Esophagus muscularis mucosa (tissue), 4 donors: ENCODE data around the gene SP100. TPM values are rescaled to one million over a fixed set of nuclear protein-coding genes. Genes with fewer than 3 reads are reported as not detected.
"Not testable (repeated sequence)": the region's sequence is repeated elsewhere in the genome, so short reads cannot be mapped to it uniquely, and the experiment has no call there.

ENCODE experiments used
- DNase-seq: peaks from one replicate; pipeline ENCODE4 v3.0.0-alpha.2; 2017; ENCODE audit errors: extremely low spot score
- H3K27ac ChIP-seq, 4 donors: fragments of 200-600 bp; sonication (generic); replicated peaks in 1 of 4; 1 replicate in 3 of 4; 2 replicates in 1 of 4; pipeline ENCODE4 v1.5.1; 2016 to 2019; ENCODE audit warnings: mild to moderate bottlenecking in 1 of 4
- H3K27me3 ChIP-seq, 4 donors: fragments of 200-600 bp; sonication (generic); one replicate each; pipeline versions ENCODE4 v1.5.1 to v1.6.0; 2016 to 2019
- H3K36me3 ChIP-seq, 4 donors: fragments of 200-600 bp; sonication (generic); one replicate each; pipeline ENCODE4 v1.5.1; 2016 to 2019
- H3K4me1 ChIP-seq, 4 donors: fragments of 200-600 bp; sonication (generic); one replicate each; pipeline ENCODE4 v1.5.1; 2016 to 2019
- H3K4me3 ChIP-seq, 4 donors: fragments of 200-600 bp; sonication (generic); 1 replicate in 2 of 4; 2 replicates in 2 of 4; pipeline ENCODE4 v1.5.1; 2016 to 2019; ENCODE audit warnings: mild to moderate bottlenecking in 4 of 4, moderate library complexity in 1 of 4
- H3K9me3 ChIP-seq, 4 donors: fragments of 200-600 bp; sonication (generic); 1 replicate in 3 of 4; 2 replicates in 1 of 4; pipeline ENCODE4 v1.5.1; 2016 to 2019
- CTCF ChIP-seq, 3 experiments: fragments of 200-600 bp in 2 of 3; fragments of 450-650 bp in 1 of 3; sonication (generic) in 2 of 3; IDR thresholded peaks; one replicate each; pipeline ENCODE4 v1.5.1; 2017 to 2019; ENCODE audit warnings: antibody characterized with exemption in 3 of 3, mild to moderate bottlenecking in 2 of 3, moderate library complexity in 1 of 3
- EP300 ChIP-seq: sonication (generic); formaldehyde crosslinking; IDR thresholded peaks from one replicate; pipeline ENCODE4 v1.6.1; 2017; ENCODE audit warnings: antibody characterized with exemption
- POLR2A ChIP-seq: fragments of 450-650 bp; IDR thresholded peaks from one replicate; pipeline ENCODE4 v1.6.1; 2017; ENCODE audit warnings: antibody characterized with exemption, moderate library complexity, mild to moderate bottlenecking, low read depth
- POLR2AphosphoS5 ChIP-seq, 2 donors: sonication (generic); formaldehyde crosslinking; IDR thresholded peaks; one replicate each; pipeline ENCODE4 v1.6.1; 2017; ENCODE audit warnings: antibody characterized with exemption in 2 of 2
- WGBS: methylation state at CpG from one replicate; pipeline ENCODE4 v1.1.5; 2018; 5-methylcytosine and 5-hydroxymethylcytosine counted together
- intact Hi-C: fragments of 100-400 bp; cut with DNase I; formaldehyde crosslinking; loops from one replicate; pipeline ENCODE4 v1.15.1; 2023
- total RNA-seq, 4 donors: library from RNA; depleted of rRNA; stranded (reverse); fragments of >200 nt; gene quantifications; one replicate each; pipeline versions ENCODE4 v1.1.0 to v1.2.1, GENCODE V29; 2016

Gene SP100
- total RNA-seq, 4 donors from 2014 or later, result 83.8 to 95.5 (median 92.1) TPM

DNA sequence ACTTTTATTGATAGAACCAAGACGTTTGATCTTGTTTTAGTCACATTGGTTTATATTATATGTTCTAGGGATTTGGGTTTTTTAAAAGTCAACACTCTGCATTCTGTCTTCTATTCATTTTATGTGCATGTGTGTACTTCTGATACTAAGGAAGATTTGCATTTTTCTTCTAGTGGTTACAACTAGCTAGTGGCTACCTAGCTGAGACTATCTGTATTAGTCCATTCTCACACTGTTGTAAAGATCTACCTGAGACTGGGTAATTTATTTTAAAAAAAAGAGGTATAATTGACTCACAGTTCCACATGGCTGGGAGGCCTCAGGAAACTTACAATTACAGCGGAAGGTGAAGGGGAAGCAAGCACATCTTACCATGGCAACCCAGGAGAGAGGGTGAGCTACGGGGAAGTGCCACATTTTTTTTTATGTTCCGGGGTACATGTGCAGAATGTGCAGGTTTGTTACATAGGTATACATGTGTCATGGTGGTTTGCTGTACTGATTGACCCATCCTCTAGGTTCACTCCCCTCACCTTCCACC, 69.9 kb downstream of the SP100 start:
- DNase-seq, result no peak
- TF ChIP-seq EP300 (no peak), POLR2AphosphoS5 (IDR thresholded peaks at IDR 0.05) (no peak), CTCF (IDR thresholded peaks at IDR 0.05) (no peak), POLR2A (no peak)
- H3K27me3 ChIP-seq, result no peaks in the 10 kb centered on the region
- intact Hi-C loops, result no loop called here
- H3K36me3 ChIP-seq, result peaks cover 5 to 75% (median 35%) of the 10 kb centered on the region in 4 donors
- H3K4me1 ChIP-seq, result no peaks in the 10 kb centered on the region
- no peak overlapping the region for H3K27ac ChIP-seq
- H3K4me3 ChIP-seq, result no peak overlapping the region
- WGBS, result 84% methylated on average over 4 of the region's 4 CpGs
- peaks cover 0 to 5% (median 0%) of the 10 kb centered on the region in 4 donors for H3K9me3 ChIP-seq

DNA sequence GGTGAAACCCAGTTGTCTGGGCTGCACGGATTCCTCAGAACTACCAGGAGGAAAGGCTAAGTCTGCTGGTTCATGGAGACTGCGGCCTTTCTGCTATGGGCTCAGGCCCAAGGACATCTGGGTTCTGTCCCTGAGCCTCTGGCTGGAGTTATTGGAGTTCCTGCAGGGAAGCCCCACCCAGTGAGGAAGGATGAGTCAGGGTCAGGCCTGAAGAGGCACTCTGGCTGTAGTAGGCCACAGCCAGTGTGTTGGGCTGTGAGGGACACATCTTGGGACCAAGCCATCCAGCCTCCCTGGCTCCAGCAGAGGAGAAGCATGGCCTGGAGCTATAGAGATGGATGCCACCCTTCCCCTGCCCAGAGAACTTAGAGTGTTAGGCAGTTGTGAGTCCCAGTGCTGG, 75.2 kb downstream of the SP100 start:
- H3K4me3 ChIP-seq, H3K9me3 ChIP-seq, DNase-seq, H3K27me3 ChIP-seq, intact Hi-C loops, H3K27ac ChIP-seq, H3K4me1 ChIP-seq: not testable (repeated sequence)
- H3K36me3 ChIP-seq, result peaks cover 8 to 81% (median 46%) of the 10 kb centered on the region in 4 donors
- 88% methylated on average over 2 of the region's 2 CpGs for WGBS

- no peaks in the 10 kb centered on the region for H3K27me3 ChIP-seq
- peaks cover 0 to 5% (median 0%) of the 10 kb centered on the region in 4 donors for H3K9me3 ChIP-seq
- H3K27ac ChIP-seq, result no peak overlapping the region
- no peak for TF ChIP-seq POLR2A
- no peak for TF ChIP-seq POLR2AphosphoS5 (IDR thresholded peaks at IDR 0.05)
- TF ChIP-seq EP300, result no peak
- no peak for TF ChIP-seq CTCF (IDR thresholded peaks at IDR 0.05)
- intact Hi-C loops, result no loop called here
- DNase-seq, result no peak
- no peak overlapping the region for H3K4me3 ChIP-seq
- no peaks in the 10 kb centered on the region for H3K4me1 ChIP-seq
- WGBS, result 40% methylated on average over 1 of the region's 1 CpG
- H3K36me3 ChIP-seq, result peaks cover 8 to 80% (median 43%) of the 10 kb centered on the region in 4 donors
Measured at GRCh38 chr2:230492107-230492506, 76.1 kb downstream of the SP100 start.

DNA sequence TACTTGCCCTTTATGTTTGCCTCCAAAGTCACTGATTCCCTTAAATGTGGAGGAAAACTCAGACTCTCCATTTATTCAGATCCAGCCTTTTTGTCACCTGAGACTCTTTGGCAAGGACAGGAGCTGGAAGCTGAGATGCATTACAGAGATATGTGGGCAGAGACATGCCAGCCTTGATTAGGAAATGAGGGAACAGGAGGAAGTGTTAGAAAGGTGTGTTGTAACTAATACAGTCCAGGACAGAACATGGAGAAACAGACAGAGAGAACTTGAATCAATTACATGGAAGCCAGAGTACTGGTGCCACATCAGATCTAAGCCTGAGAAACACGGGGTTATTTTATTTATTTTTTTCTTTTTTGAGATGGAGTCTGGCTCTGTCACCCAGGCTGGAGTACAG, 79.0 kb downstream of the SP100 start:
- Histone ChIP-seq H3K9me3 (no peaks in the 10 kb centered on the region), H3K36me3 (peaks cover 8 to 74% (median 57%) of the 10 kb centered on the region in 4 donors), H3K4me3 (no peak overlapping the region), H3K4me1 (no peaks in the 10 kb centered on the region), H3K27ac (no peak overlapping the region), H3K27me3 (no peaks in the 10 kb centered on the region)
- intact Hi-C loops, result no loop called here
- DNase-seq, result no peak
- WGBS, result 78% methylated on average over 1 of the region's 1 CpG
- TF ChIP-seq CTCF (IDR thresholded peaks at IDR 0.05) (no peak), POLR2AphosphoS5 (IDR thresholded peaks at IDR 0.05) (no peak), EP300 (no peak), POLR2A (no peak)

DNA sequence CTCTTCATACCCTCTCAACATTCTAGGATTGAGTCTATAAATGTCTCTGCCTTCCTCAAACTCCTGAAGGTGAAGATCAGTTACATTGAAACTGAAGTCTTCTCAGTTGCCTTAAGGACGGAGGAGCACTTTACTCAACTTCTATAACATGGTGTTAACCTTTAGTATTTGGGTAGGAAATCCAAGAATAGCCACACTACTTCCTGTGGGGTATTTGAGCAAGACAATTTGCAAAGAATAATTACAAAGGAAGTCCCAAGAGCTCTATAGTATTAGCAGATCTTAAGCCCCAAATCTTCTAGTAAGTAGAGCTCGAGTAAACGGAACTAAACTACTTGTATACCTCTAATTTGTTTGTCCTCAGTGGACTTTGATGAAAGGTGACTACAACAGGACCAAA, 80.9 kb downstream of the SP100 start:
- Histone ChIP-seq H3K36me3 (peaks cover 3 to 74% (median 52%) of the 10 kb centered on the region in 4 donors), H3K4me1 (no peaks in the 10 kb centered on the region), H3K27ac (no peak overlapping the region), H3K4me3 (no peak overlapping the region), H3K9me3 (no peaks in the 10 kb centered on the region), H3K27me3 (no peaks in the 10 kb centered on the region)
- no peak for DNase-seq
- 79% methylated on average over 3 of the region's 3 CpGs for WGBS
- TF ChIP-seq POLR2A, result no peak
- no peak for TF ChIP-seq EP300
- TF ChIP-seq CTCF (IDR thresholded peaks at IDR 0.05), result no peak
- no peak for TF ChIP-seq POLR2AphosphoS5 (IDR thresholded peaks at IDR 0.05)
- intact Hi-C loops, result no loop called here
